ENCODE data around the gene S1PR4.
"Not testable (repeated sequence)": the region's sequence is repeated elsewhere in the genome, so short reads cannot be mapped to it uniquely, and the experiment has no call there.

Gene S1PR4

GRCh38 chr19:3151563-3152418 lies 26.8 kb upstream of the S1PR4 start:
- DNase-seq (ENCODE audit: low read depth in 4 of 4, low spot score in 1 of 4) = no peak

GRCh38 chr19:3152419-3152780 lies 26.2 kb upstream of the S1PR4 start:
- DNase-seq (ENCODE audit: low read depth in 4 of 4, low spot score in 1 of 4) = no peak

- DNase-seq (ENCODE audit: low read depth in 4 of 4, low spot score in 1 of 4) = no peak
These were observed 25.0 kb upstream of the S1PR4 start for GRCh38 chr19:3153286-3154230.

GRCh38 chr19:3154447-3154846 lies 24.1 kb upstream of the S1PR4 start:
- DNase-seq (ENCODE audit: low read depth in 4 of 4, low spot score in 1 of 4) = not testable (repeated sequence)

- DNase-seq (ENCODE audit: low read depth in 4 of 4, low spot score in 1 of 4) = peak in 3 of 4 experiments; percentile 57 to 88 (median 64)
These were observed 23.4 kb upstream of the S1PR4 start for GRCh38 chr19:3154957-3155736.

- no peak for DNase-seq (ENCODE audit: low read depth in 4 of 4, low spot score in 1 of 4)
These were observed 21.3 kb upstream of the S1PR4 start for GRCh38 chr19:3157096-3157845.

- no peak for DNase-seq (ENCODE audit: low read depth in 4 of 4, low spot score in 1 of 4)
These were observed 19.0 kb upstream of the S1PR4 start for GRCh38 chr19:3159565-3159964.

GRCh38 chr19:3160219-3160618 lies 18.4 kb upstream of the S1PR4 start:
- no peak for DNase-seq (ENCODE audit: low read depth in 4 of 4, low spot score in 1 of 4)

- DNase-seq (ENCODE audit: low read depth in 4 of 4, low spot score in 1 of 4) = no peak
These were observed 17.1 kb upstream of the S1PR4 start for GRCh38 chr19:3161453-3161852.

- no peak for DNase-seq (ENCODE audit: low read depth in 4 of 4, low spot score in 1 of 4)
These were observed 15.9 kb upstream of the S1PR4 start for GRCh38 chr19:3162418-3163229.

GRCh38 chr19:3163230-3163886 lies 15.2 kb upstream of the S1PR4 start:
- DNase-seq (ENCODE audit: low read depth in 4 of 4, low spot score in 1 of 4) = peak in 1 of 4 experiments; percentile 56

GRCh38 chr19:3163943-3164342 lies 14.6 kb upstream of the S1PR4 start:
- no peak for DNase-seq (ENCODE audit: low read depth in 4 of 4, low spot score in 1 of 4)

- DNase-seq (ENCODE audit: low read depth in 4 of 4, low spot score in 1 of 4) = no peak
These were observed 10.9 kb upstream of the S1PR4 start for GRCh38 chr19:3167533-3168272.

GRCh38 chr19:3171894-3172672 lies 6.5 kb upstream of the S1PR4 start:
- no peak for DNase-seq (ENCODE audit: low read depth in 4 of 4, low spot score in 1 of 4)

GRCh38 chr19:3172673-3173000 lies 5.9 kb upstream of the S1PR4 start:
- not testable (repeated sequence) for DNase-seq (ENCODE audit: low read depth in 4 of 4, low spot score in 1 of 4)

- DNase-seq (ENCODE audit: low read depth in 4 of 4, low spot score in 1 of 4) = no peak
These were observed 2.5 kb upstream of the S1PR4 start for GRCh38 chr19:3175781-3176714.

All from stimulated activated CD4-positive, alpha-beta T cell treated with anti-CD3 and anti-CD28 coated beads, Interleukin-1b, Interleukin-23, amount 100 ng/mL, for 24 hours (primary cell).